ENCODE measurements around the gene BBS9.

- TF ChIP-seq, protein P1, sequence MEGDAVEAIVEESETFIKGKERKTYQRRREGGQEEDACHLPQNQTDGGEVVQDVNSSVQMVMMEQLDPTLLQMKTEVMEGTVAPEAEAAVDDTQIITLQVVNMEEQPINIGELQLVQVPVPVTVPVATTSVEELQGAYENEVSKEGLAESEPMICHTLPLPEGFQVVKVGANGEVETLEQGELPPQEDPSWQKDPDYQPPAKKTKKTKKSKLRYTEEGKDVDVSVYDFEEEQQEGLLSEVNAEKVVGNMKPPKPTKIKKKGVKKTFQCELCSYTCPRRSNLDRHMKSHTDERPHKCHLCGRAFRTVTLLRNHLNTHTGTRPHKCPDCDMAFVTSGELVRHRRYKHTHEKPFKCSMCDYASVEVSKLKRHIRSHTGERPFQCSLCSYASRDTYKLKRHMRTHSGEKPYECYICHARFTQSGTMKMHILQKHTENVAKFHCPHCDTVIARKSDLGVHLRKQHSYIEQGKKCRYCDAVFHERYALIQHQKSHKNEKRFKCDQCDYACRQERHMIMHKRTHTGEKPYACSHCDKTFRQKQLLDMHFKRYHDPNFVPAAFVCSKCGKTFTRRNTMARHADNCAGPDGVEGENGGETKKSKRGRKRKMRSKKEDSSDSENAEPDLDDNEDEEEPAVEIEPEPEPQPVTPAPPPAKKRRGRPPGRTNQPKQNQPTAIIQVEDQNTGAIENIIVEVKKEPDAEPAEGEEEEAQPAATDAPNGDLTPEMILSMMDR (IDR thresholded peaks at IDR 0.05; ENCODE audit: low read length) = no peak
- no peak for TF ChIP-seq EZH2 (optimal IDR thresholded peaks at IDR 0.05; ENCODE audit: low read depth, low read length)
Observed at GRCh38 chr7:33486633-33487032, 357.3 kb downstream of the BBS9 start.
